WTC11 (cell line): ENCODE results near the gene OR4Q2.

ENCODE experiments used
- CREB1 ChIP-seq: sonication (generic); formaldehyde crosslinking; IDR thresholded peaks from 2 replicates; pipeline ENCODE4 v1.8.0; 2023; ENCODE audit warnings: mild to moderate bottlenecking, missing genetic modification reagents
- OVOL2 ChIP-seq: fragments of 250-450 bp; sonication (Bioruptor Pico); IDR thresholded peaks from 2 replicates; pipeline ENCODE4 v1.9.0; 2021; ENCODE audit warnings: mild to moderate bottlenecking, borderline replicate concordance
- TF ChIP-seq, protein P1 (sequence below): fragments of 200-600 bp; IDR thresholded peaks from 2 replicates; pipeline ENCODE4 v1.8.0; 2022; ENCODE audit warnings: antibody characterized with exemption

DNA sequence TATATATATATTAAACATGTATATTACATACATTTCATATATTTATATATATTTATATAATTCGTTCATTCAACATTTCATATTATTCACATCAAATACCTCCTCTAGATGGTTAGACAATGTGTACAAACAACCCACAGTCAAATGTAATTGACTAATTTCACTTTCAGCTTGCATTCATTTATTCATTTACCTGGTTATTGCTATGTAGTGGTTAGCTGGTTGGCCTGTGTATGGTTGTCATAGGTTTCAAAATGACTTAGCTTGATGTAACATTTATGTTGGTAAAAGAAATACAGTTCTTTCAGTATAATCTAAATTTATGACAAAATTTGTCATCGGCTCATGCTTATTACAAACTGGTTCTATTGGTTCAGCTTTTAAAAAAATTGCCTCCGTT is 33.5 kb downstream of the OR4Q2 start:
- TF ChIP-seq, protein P1, sequence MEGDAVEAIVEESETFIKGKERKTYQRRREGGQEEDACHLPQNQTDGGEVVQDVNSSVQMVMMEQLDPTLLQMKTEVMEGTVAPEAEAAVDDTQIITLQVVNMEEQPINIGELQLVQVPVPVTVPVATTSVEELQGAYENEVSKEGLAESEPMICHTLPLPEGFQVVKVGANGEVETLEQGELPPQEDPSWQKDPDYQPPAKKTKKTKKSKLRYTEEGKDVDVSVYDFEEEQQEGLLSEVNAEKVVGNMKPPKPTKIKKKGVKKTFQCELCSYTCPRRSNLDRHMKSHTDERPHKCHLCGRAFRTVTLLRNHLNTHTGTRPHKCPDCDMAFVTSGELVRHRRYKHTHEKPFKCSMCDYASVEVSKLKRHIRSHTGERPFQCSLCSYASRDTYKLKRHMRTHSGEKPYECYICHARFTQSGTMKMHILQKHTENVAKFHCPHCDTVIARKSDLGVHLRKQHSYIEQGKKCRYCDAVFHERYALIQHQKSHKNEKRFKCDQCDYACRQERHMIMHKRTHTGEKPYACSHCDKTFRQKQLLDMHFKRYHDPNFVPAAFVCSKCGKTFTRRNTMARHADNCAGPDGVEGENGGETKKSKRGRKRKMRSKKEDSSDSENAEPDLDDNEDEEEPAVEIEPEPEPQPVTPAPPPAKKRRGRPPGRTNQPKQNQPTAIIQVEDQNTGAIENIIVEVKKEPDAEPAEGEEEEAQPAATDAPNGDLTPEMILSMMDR: no peak
- TF ChIP-seq CREB1 (CRISPR knock-in tag) (no peak), OVOL2 (CRISPR knock-in tag) (no peak)
